Loucy (cell line): ENCODE measurements around the gene CD8B.
"Not testable (repeated sequence)": the region's sequence is repeated elsewhere in the genome, so short reads cannot be mapped to it uniquely, and the experiment has no call there.

Experiments used
- EZH2phosphoT487 ChIP-seq: fragments of 200-600 bp; IDR thresholded peaks from 2 replicates; pipeline ENCODE4 v1.6.1; 2018; ENCODE audit warnings: antibody characterized with exemption, mild to moderate bottlenecking, moderate library complexity, borderline replicate concordance
- TF ChIP-seq, protein P1 (sequence below): fragments of 200-600 bp; sonication (generic); conservative IDR thresholded peaks from 2 replicates; pipeline ENCODE4 v1.5.1; 2014; ENCODE audit warnings: mild to moderate bottlenecking, antibody characterized with exemption, low read length

DNA sequence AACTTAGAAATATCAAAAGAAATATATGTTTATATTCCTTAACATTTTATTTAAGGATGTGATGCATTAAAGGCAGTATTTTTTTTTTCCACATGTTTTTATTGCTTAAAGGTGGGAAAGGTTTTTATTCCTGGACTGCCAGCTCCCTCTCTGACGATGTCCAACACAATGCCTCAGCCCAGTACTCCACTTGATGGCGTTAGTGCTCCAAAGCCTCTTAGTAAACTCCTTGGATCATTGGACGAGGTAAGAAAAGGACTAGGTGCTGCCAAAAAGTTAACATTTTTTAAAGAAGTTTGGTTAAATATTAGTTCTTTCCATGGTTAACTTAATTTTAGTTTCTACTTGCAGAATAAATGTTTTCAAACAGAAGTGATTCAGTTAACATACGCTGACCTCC lies 39.0 kb upstream of the CD8B start:
- TF ChIP-seq, protein P1, sequence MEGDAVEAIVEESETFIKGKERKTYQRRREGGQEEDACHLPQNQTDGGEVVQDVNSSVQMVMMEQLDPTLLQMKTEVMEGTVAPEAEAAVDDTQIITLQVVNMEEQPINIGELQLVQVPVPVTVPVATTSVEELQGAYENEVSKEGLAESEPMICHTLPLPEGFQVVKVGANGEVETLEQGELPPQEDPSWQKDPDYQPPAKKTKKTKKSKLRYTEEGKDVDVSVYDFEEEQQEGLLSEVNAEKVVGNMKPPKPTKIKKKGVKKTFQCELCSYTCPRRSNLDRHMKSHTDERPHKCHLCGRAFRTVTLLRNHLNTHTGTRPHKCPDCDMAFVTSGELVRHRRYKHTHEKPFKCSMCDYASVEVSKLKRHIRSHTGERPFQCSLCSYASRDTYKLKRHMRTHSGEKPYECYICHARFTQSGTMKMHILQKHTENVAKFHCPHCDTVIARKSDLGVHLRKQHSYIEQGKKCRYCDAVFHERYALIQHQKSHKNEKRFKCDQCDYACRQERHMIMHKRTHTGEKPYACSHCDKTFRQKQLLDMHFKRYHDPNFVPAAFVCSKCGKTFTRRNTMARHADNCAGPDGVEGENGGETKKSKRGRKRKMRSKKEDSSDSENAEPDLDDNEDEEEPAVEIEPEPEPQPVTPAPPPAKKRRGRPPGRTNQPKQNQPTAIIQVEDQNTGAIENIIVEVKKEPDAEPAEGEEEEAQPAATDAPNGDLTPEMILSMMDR: not testable (repeated sequence)
- TF ChIP-seq EZH2phosphoT487: not testable (repeated sequence)
